ENCODE data around the gene RAP2C.

GRCh38 chrX:132193872-132194574, 25.2 kb downstream of the RAP2C start:
- TF ChIP-seq, protein P1, sequence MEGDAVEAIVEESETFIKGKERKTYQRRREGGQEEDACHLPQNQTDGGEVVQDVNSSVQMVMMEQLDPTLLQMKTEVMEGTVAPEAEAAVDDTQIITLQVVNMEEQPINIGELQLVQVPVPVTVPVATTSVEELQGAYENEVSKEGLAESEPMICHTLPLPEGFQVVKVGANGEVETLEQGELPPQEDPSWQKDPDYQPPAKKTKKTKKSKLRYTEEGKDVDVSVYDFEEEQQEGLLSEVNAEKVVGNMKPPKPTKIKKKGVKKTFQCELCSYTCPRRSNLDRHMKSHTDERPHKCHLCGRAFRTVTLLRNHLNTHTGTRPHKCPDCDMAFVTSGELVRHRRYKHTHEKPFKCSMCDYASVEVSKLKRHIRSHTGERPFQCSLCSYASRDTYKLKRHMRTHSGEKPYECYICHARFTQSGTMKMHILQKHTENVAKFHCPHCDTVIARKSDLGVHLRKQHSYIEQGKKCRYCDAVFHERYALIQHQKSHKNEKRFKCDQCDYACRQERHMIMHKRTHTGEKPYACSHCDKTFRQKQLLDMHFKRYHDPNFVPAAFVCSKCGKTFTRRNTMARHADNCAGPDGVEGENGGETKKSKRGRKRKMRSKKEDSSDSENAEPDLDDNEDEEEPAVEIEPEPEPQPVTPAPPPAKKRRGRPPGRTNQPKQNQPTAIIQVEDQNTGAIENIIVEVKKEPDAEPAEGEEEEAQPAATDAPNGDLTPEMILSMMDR (conservative IDR thresholded peaks at IDR 0.05): no peak
- TF ChIP-seq ZFX (IDR thresholded peaks at IDR 0.05): no peak
